Osteoblast (primary cell): ENCODE measurements around the gene OAT. TPM values are rescaled to one million over a fixed set of nuclear protein-coding genes. Genes with fewer than 3 reads are reported as not detected.

ENCODE experiments used
- DNase-seq: peaks from one replicate; pipeline ENCODE4 v3.0.0; 2011; ENCODE audit warnings: low spot score, mixed read lengths; ENCODE audit not compliant: insufficient read length; ENCODE audit errors: missing footprints
- H2AFZ ChIP-seq: 2 replicates; pipeline ENCODE4 v1.6.0; 2011; ENCODE audit warnings: mild to moderate bottlenecking, low read length
- H3K27ac ChIP-seq: 2 replicates; pipeline ENCODE4 v1.5.1; 2011; ENCODE audit warnings: mild to moderate bottlenecking, low read depth, low read length, moderate library complexity
- H3K27me3 ChIP-seq: 2 replicates; pipeline ENCODE4 v1.6.0; 2012; ENCODE audit warnings: mild to moderate bottlenecking, control low read depth, inconsistent platforms, low read length, moderate library complexity; ENCODE audit not compliant: insufficient read depth
- H3K36me3 ChIP-seq: 2 replicates; pipeline ENCODE4 v1.5.1; 2011; ENCODE audit warnings: mild to moderate bottlenecking, low read length, control low read depth, moderate library complexity; ENCODE audit not compliant: insufficient read depth
- H3K4me1 ChIP-seq: 2 replicates; pipeline ENCODE4 v1.5.1; 2011; ENCODE audit warnings: mild to moderate bottlenecking, low read length, control low read depth, moderate library complexity; ENCODE audit not compliant: insufficient read depth
- H3K4me2 ChIP-seq: 2 replicates; pipeline ENCODE4 v1.6.0; 2011; ENCODE audit warnings: mild to moderate bottlenecking, low read length; ENCODE audit not compliant: insufficient read depth
- H3K4me3 ChIP-seq: fragments of 200-600 bp; sonication (generic); 3 replicates; pipeline ENCODE4 v1.5.1; 2012; ENCODE audit warnings: mild to moderate bottlenecking, low read length, inconsistent platforms; ENCODE audit not compliant: insufficient read depth
- H3K79me2 ChIP-seq: 2 replicates; pipeline ENCODE4 v1.6.0; 2012; ENCODE audit warnings: mild to moderate bottlenecking, low read length, control low read depth, inconsistent platforms; ENCODE audit not compliant: insufficient read depth
- H3K9me3 ChIP-seq: 2 replicates; pipeline ENCODE4 v1.5.1; 2011; ENCODE audit warnings: low read depth, low read length, control low read depth
- H4K20me1 ChIP-seq: 2 replicates; pipeline ENCODE4 v1.6.0; 2012; ENCODE audit warnings: mild to moderate bottlenecking, low read length, control low read depth; ENCODE audit not compliant: insufficient read depth
- CTCF ChIP-seq: IDR thresholded peaks from 2 replicates; pipeline ENCODE4 v1.5.1; 2011; ENCODE audit warnings: mild to moderate bottlenecking, low read depth, low read length, moderate library complexity; ENCODE audit errors: extremely low read depth
- total RNA-seq: library from RNA; depleted of rRNA; stranded (reverse); fragments of >200 nt; gene quantifications from 2 replicates; pipeline ENCODE4 v1.2.3, GENCODE V29; 2012

OAT gene
- total RNA-seq, 1 donor: 202 TPM

DNA sequence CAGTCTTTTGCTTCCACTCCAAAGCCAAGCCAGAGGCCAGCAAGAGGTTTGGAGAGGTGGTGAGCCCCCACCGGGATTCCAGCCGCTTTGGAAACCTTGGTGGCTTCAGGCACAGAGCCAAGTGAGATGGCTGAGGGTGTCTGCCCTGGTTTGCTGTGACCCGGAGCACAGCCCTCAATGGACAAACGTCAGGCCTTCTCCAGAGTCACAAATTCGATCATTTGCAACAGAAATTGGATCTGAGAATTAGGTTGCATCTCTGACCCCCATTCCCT lies 32.0 kb upstream of the OAT start:
- no peak overlapping the region for H3K4me2 ChIP-seq
- peaks cover 88% of the 10 kb centered on the region for H3K27me3 ChIP-seq

GRCh38 chr10:124450012-124450782 lies 31.5 kb upstream of the OAT start, which contains the start of gene NKX1-2:
TSS of gene NKX1-2 (minus strand) at chr10:124450035. CDS start at chr10:124449943, 92 bp downstream.
- H3K4me3 ChIP-seq: no peak within 1 kb of the TSS
- no peaks in the 10 kb centered on the region for H3K4me1 ChIP-seq
- no peaks in the 10 kb centered on the region for H3K9me3 ChIP-seq
- H3K27ac ChIP-seq: no peak within 1 kb of the TSS
- H3K4me2 ChIP-seq: no peak within 1 kb of the TSS
- no peaks in the 10 kb centered on the region for H3K79me2 ChIP-seq
- peak; percentile 68 for DNase-seq
- no peaks in the 10 kb centered on the region for H3K36me3 ChIP-seq
- no peak for TF ChIP-seq CTCF
- no peaks in the 10 kb centered on the region for H4K20me1 ChIP-seq
- peaks cover 90% of the 10 kb centered on the region for H3K27me3 ChIP-seq
- H2AFZ ChIP-seq: no peak within 1 kb of the TSS

More for the DNA sequence above, 32.0 kb upstream of the OAT start:
- H3K79me2 ChIP-seq: no peaks in the 10 kb centered on the region
- H3K4me1 ChIP-seq: no peaks in the 10 kb centered on the region
- no peaks in the 10 kb centered on the region for H3K9me3 ChIP-seq
- no peak overlapping the region for H3K27ac ChIP-seq
- H4K20me1 ChIP-seq: no peaks in the 10 kb centered on the region
- no peaks in the 10 kb centered on the region for H3K36me3 ChIP-seq
- H3K4me3 ChIP-seq: no peak overlapping the region
- DNase-seq: no peak
- no peak overlapping the region for H2AFZ ChIP-seq
- TF ChIP-seq CTCF: no peak

DNA sequence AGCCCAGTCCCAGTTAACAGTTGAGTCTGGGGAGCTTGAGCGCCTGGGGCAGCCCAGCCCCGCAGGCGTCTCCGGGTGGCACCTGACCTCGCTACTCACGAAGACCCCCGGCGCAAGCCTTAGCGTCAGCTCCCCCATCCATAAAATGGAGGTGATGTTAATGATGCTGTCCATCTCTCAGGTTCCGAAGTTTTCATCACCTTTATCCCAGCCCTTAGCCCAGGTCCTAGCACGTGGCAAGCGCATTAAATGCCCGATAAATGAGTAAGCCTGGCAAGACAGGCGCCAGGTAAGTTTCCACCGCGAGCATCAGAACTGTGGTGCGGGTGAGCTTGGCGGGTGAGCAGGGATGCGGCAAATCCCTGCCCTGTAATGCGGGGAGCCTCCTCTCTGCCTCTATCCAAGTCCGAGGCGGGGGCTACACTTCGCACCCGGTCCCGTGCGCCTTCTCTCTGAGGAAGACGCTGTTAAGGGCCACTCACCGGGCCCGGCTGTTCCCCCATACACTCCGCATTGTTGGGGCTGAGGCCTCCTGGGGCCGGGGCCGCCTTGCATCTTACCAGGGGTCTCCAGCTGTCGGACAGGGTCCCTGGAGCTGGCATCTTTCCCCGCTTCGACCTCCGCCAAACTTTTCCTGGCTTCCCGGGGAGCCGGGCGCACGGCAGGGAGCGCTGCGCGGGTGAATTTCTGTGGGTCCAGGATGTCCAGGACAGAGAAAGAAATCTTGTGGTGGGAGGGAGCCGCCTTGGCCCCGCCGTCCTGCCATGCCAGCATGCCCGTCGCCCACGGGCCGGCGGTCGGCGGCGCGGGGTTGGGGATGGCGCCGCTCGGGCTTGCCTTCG lies 30.7 kb upstream of the OAT start:
- Histone ChIP-seq H3K27ac (no peak overlapping the region), H2AFZ (no peak overlapping the region), H4K20me1 (no peaks in the 10 kb centered on the region), H3K36me3 (no peaks in the 10 kb centered on the region), H3K27me3 (peaks cover 90% of the 10 kb centered on the region), H3K4me1 (no peaks in the 10 kb centered on the region), H3K4me3 (no peak overlapping the region), H3K79me2 (no peaks in the 10 kb centered on the region), H3K9me3 (no peaks in the 10 kb centered on the region), H3K4me2 (no peak overlapping the region)
- no peak for TF ChIP-seq CTCF
- peak; percentile 79 for DNase-seq

GRCh38 chr10:124448696-124449169 lies 30.0 kb upstream of the OAT start:
- Histone ChIP-seq H3K27ac (no peak overlapping the region), H3K4me1 (no peaks in the 10 kb centered on the region), H3K36me3 (no peaks in the 10 kb centered on the region), H4K20me1 (no peaks in the 10 kb centered on the region), H3K4me3 (no peak overlapping the region), H3K4me2 (no peak overlapping the region), H2AFZ (no peak overlapping the region), H3K9me3 (no peaks in the 10 kb centered on the region), H3K79me2 (no peaks in the 10 kb centered on the region), H3K27me3 (peaks cover 84% of the 10 kb centered on the region)
- DNase-seq: peak; percentile 69
- no peak for TF ChIP-seq CTCF
